ENCODE results near the gene RETREG3. TPM values are rescaled to one million over a fixed set of nuclear protein-coding genes. Genes with fewer than 3 reads are reported as not detected.

The RETREG3 gene
- polyA plus RNA-seq, 2 of the 4 experiments (the other 2 are of a cell fraction): 24.2 to 28.3 TPM

- no peak for ATAC-seq
- WGBS (ENCODE audit: missing lambda C conversion rate): 57% methylated on average over 1 of the region's 1 CpG
- ChIA-PET CTCF (interaction anchor here (0.6 to 9.3 kb wide), 8 partner anchors 8 to 653 kb away, joined by 3 to 120 read pairs (median 4); partner anchors contain the start of gene PSMC3IP), POLR2A (no interaction called here)
- Histone ChIP-seq H3K27ac (peak overlapping the region; percentile 91 to 97; a peak in 3 of 6 replicates), H3K4me3 (peak overlapping the region; percentile 91), H3K4me2 (peak overlapping the region; percentile 86), H3K9me3 (no peaks in the 10 kb centered on the region), H3K4me1 (peaks cover 35% of the 10 kb centered on the region)
- TF ChIP-seq HES2 (IDR thresholded peaks at IDR 0.05) (no peak), NPAS2 (CRISPR knock-in tag; IDR thresholded peaks at IDR 0.05; ENCODE audit: borderline replicate concordance) (no peak), RFX5 (IDR thresholded peaks at IDR 0.05) (no peak), RNF2 (IDR thresholded peaks at IDR 0.05; ENCODE audit: borderline replicate concordance, low read depth) (no peak), HMGXB4 (CRISPR knock-in tag; IDR thresholded peaks at IDR 0.05; ENCODE audit: borderline replicate concordance) (no peak), E2F6 (IDR thresholded peaks at IDR 0.05; ENCODE audit: borderline replicate concordance, low read depth) (no peak), KDM5A (IDR thresholded peaks at IDR 0.05) (no peak), MAX (IDR thresholded peaks at IDR 0.05) (no peak), CBX8 (IDR thresholded peaks at IDR 0.05) (no peak), PHF8 (IDR thresholded peaks at IDR 0.05; ENCODE audit: borderline replicate concordance, low read depth) (no peak), MAZ (IDR thresholded peaks at IDR 0.05; ENCODE audit: borderline replicate concordance, low read depth, low read length) (no peak), SREBF2 (IDR thresholded peaks at IDR 0.05) (no peak), ZC3H11A (IDR thresholded peaks at IDR 0.05) (no peak), HOXB5 (CRISPR knock-in tag; IDR thresholded peaks at IDR 0.05) (no peak), BCL3 (IDR thresholded peaks at IDR 0.05) (no peak), ZNF302 (CRISPR knock-in tag; IDR thresholded peaks at IDR 0.05) (no peak), CHD4 (IDR thresholded peaks at IDR 0.05; ENCODE audit: borderline replicate concordance) (no peak), REST (IDR thresholded peaks at IDR 0.05) (no peak)
- FAIRE-seq: no peak
- no peak for DNase-seq (ENCODE audit: low read depth in 1 of 2, low spot score in 1 of 2)
These were observed 45.6 kb downstream of the RETREG3 start for GRCh38 chr17:42563543-42563942.

GRCh38 chr17:42563143-42563509 lies 46.0 kb downstream of the RETREG3 start:
- WGBS (ENCODE audit: missing lambda C conversion rate): 73% methylated on average over 10 of the region's 14 CpGs
- Histone ChIP-seq H3K4me3 (peak overlapping the region; percentile 91), H3K4me2 (peak overlapping the region; percentile 86), H3K27ac (peak overlapping the region; percentile 91 to 97), H3K4me1 (peaks cover 31% of the 10 kb centered on the region), H3K9me3 (no peaks in the 10 kb centered on the region)
- ChIA-PET CTCF (interaction anchor here (0.6 to 9.3 kb wide), 7 partner anchors 8 to 653 kb away, joined by 3 to 120 read pairs (median 4); partner anchors contain the start of gene PSMC3IP), POLR2A (interaction anchor here (1.3 kb wide), 1 partner anchor 15 kb away, joined by 3 read pairs; no protein-coding TSS in a partner anchor)
- DNase-seq (ENCODE audit: low read depth in 1 of 2, low spot score in 1 of 2) (no peak), FAIRE-seq (no peak), ATAC-seq (no peak)
- TF ChIP-seq POLR2AphosphoS2 (conservative IDR thresholded peaks at IDR 0.05; ENCODE audit: low read length): no peak
- TF ChIP-seq EHMT2 (IDR thresholded peaks at IDR 0.05; ENCODE audit: low read depth): no peak
- TF ChIP-seq PHF8 (IDR thresholded peaks at IDR 0.05; ENCODE audit: borderline replicate concordance, low read depth): no peak
- no peak for TF ChIP-seq HOXA7 (CRISPR knock-in tag; IDR thresholded peaks at IDR 0.05)
- TF ChIP-seq HMGXB4 (CRISPR knock-in tag; IDR thresholded peaks at IDR 0.05; ENCODE audit: borderline replicate concordance): no peak
- TF ChIP-seq ZSCAN20 (CRISPR knock-in tag; IDR thresholded peaks at IDR 0.05): no peak
- TF ChIP-seq JUN (IDR thresholded peaks at IDR 0.05): no peak
- TF ChIP-seq ZNF302 (CRISPR knock-in tag; IDR thresholded peaks at IDR 0.05): no peak
- no peak for TF ChIP-seq ELK1 (IDR thresholded peaks at IDR 0.05; ENCODE audit: low read depth, low read length)
- TF ChIP-seq ZC3H11A (IDR thresholded peaks at IDR 0.05): no peak
- no peak for TF ChIP-seq BHLHE40 (IDR thresholded peaks at IDR 0.05; ENCODE audit: low read depth, low read length)
- TF ChIP-seq NFE2L2 (conservative IDR thresholded peaks at IDR 0.05; ENCODE audit: low read length): no peak
- TF ChIP-seq POLR2A (IDR thresholded peaks at IDR 0.05; ENCODE audit: low read length): no peak
